COLO668 (cell line): ENCODE results near the gene TRMT10B.
A peak's percentile ranks its signal among the peaks of the same experiment; 100 is the strongest.
"Not testable (repeated sequence)": the region's sequence is repeated elsewhere in the genome, so short reads cannot be mapped to it uniquely, and the experiment has no call there.

Experiments used
- DNase-seq: peaks from one replicate; lab custom pipeline; 2025; ENCODE audit not compliant: unreplicated experiment; lab: John Stamatoyannopoulos, UW

Gene TRMT10B

DNA sequence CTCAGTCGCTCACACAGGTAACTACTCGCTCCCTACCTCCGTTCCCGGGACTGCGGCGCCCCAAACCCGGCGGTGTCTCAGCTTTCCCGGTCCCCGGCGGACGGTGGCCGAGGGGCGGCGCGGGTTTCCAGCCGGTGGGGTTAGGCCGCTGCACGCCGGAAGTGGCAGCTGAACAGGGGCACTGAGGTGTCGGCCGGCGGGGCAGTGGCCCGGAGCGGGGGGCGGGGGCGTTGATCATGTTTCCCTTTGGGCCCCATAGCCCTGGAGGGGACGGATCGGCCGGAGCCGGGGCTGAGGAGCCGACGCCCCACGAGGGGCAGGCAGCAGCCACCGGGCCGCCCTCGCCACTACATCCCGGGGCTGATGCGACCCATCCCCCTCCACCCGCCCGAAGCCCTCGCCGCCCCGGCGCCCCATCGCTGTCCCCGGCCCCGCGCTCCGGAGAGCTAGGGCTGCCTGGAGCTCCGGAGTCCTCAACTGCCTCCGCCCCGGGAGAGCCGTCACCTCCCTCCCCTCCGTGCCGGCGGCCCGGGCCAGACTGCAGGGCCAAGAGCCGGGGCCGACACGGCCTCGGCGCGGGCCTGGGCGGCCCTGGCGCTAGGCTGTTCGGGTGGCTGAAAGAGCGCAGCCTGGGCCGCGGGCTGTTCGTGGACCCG is 47.2 kb downstream of the TRMT10B start, which contains the start of gene DCAF10:
DCAF10 (plus strand) TSS at position 167 of the 656 bp plus-strand sequence; CDS start at position 237, 70 bp downstream.
- peak; percentile 91 for DNase-seq

DNA sequence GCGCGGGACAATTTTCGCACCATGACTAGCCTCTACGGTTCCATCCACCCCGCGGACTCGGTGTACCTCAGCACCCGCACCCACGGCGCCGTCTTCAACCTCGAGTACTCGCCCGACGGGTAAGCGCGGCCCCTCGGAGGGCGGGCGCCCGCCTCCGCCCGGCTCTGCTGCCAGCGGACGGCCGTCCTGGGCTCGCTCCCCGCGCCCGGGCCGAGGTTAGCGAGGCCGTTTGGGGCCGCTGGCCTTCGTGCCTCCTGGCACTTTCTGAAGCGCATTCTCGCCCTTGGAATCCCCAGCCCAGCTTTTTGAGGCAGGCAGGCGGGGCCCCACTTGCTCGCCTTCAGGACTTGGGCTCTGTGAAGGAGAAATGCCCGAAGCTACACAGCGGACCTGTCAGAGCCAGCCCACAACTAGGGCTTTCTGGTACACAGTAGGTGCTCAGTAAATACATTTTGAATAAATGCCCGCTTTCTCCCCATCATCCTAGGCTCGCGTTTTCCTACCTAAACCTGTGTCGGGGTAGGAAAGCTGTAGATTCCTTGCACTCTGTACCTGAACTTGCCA is 47.8 kb downstream of the TRMT10B start:
- DNase-seq, result peak; percentile 63

DNA sequence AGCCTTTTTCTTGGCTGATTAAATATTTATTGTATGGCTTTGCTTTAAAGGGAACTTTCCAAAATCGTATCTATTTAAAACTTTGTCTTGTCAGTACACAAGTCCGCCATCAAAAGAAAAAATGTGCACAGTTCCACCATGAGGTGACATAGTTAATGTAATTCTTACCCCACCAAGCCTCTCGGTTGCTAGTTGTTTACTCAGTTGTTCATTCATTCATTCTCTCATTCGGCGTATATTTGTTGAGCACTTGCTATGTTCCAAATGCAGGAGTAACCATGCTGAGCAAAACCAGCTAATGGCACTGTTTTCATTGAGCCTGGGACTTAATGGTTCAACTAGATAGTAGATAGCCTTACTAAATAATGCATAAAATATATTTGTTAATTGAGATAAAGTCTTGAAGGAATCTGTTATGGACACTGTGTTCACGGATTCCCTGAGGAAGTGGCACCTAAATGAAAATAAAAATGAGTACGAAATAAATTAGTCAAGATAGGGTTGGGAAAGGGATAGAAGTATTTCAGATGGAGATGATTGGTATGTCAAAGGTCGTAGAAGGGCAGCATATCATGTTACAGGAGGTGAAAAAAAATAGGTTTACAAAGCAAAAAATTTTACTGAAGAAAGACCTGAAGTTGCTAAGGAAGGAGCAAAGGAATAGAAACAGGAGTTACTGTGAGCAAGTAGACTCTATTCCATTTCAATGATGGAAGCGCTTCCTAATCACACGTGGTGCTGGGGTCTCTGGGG is 48.5 kb downstream of the TRMT10B start:
- DNase-seq, result no peak

DNA sequence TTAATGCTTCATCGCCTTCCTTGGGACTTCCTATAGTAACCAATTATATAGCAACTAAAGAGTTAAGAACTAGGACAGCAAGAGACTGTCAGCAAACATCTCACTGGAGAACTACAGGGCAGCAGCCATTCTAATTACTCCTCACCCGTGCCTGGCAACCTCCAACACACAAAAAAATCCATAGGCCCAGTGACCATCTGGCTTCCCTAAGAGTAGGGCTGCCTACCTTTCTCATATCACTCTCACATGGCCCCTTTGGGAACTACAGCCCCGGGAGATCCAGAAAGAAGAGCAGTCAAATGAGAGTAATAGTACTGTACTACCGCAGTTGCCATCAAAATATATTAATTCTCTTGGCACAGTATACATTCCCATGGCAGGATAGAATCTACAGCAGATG is 52.7 kb downstream of the TRMT10B start:
- no peak for DNase-seq

DNA sequence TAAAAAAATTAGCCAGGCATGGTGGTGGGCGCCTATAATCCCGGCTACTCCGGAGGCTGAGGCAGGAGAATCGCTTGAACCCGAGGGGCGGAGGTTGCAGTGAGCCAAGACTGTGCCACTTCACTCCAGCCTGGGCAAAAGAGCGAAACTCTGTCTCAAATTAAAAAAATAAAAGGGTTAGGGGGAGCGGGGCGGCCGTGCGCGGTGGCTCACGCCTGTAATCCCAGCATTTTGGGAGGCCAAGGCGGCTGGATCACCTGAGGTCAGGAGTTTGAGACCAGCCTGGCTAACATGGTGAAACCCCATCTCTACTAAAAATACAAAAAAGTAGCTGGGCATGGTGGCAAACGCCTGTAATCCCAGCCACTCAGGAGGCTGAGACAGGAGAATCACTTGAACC is 56.1 kb downstream of the TRMT10B start:
- not testable (repeated sequence) for DNase-seq

DNA sequence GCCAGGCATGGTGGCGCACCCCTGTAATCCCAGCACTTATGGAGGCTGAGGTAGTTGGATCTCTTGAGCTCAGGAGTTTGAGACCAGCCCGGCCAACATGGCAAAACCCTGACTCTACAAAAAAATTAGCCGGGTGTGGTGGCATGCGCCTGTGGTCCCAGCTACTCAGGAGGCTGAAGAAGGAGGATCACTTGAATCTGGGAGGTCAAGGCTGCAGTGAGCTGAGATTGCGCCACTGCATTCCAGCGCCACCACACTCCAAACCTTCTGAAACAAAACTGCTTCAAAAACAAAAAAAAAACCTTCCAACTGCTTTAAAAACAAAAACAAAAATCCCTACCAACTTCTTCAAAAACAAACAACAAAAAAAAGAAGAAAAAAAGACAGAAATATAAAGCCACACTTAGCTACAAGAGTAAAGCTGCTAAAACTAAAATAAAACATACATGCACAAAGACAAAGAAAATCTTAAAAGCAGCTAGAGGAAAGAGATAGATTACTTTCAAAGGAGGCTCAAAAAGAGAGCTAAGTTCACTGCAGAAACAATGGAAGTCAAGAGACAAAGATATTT is 58.4 kb downstream of the TRMT10B start:
- DNase-seq, result no peak

DNA sequence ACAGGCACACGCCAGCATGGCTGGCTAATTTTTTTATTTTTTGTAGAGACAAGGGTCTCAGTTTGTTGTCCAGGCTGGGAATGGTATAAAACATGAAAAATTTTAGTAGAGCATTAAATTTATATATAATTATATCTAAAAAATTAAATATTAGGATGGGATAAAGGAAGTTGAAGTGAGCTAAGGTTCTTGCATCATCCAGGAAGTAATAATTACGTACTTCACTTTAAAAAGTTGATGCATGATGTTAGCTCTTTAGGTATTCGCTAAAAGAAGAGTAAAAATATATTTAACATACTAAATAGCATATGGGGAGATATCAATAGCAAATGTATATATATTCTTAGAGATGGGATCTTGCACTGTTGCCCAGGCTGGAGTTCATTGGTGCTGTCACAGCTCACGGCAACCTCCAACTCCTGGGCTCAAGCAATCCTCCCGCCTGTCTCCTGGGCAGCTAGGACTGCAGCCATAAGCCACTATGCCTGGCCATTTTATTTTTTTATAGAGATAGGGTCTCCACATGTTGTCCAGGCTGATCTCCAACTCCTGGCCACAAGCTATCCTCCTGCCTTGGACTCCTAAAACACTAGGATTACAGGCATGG is 59.3 kb downstream of the TRMT10B start:
- DNase-seq, result no peak

DNA sequence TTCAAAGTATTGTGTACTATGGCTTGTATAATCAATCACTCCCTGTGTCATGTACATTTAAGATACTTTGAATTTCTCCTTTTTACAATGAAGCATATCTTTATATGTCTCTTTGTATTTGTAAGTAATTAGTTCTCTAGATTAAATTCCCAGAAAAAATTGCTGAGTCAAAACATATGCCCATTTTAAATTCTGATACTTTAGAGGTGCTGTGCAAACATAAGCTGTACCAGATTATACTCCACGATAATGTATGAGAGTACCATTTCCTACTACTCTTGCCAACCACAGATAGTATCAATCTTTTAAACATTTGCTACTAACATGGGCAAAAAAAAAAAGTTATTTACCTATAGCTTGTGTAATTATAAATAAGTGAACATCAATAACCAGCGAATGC is 65.2 kb downstream of the TRMT10B start:
- DNase-seq, result no peak

DNA sequence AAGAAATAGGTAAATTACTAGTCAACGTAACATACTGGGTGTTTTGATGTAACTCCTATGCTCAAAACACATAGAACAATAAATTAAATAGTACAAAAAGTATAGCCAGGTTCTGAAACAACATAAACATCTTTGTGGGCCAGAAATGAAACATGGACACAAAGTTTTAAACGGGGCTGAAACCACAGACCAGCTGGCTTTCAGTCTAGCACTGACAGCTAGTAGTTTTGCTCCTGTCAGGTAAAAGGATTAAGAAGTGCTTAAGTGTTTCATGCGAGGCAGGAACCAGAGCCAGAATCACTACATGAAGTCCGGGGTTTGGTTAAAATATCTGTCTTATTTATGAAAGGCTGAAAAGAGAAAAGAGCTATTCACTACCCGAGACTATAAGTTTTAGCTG is 66.5 kb downstream of the TRMT10B start:
- no peak for DNase-seq

DNA sequence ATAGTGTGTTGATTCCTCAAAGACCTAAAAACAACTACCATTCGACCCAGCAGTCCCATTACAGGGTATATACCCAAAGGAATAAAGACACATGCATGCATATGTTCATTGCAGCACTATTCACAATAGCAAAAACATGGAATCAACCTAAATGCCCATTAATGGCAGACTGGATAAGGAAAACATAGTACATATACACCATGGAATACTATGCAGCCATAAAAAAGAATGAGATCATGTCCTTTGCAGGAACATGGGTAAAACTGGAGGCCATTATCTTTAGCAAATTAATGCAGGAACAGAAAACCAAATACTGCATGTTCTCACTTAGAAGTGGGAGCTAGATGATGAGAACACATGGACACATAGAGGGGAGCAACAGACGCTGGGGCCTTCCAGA is 71.6 kb downstream of the TRMT10B start:
- DNase-seq, result not testable (repeated sequence)

DNA sequence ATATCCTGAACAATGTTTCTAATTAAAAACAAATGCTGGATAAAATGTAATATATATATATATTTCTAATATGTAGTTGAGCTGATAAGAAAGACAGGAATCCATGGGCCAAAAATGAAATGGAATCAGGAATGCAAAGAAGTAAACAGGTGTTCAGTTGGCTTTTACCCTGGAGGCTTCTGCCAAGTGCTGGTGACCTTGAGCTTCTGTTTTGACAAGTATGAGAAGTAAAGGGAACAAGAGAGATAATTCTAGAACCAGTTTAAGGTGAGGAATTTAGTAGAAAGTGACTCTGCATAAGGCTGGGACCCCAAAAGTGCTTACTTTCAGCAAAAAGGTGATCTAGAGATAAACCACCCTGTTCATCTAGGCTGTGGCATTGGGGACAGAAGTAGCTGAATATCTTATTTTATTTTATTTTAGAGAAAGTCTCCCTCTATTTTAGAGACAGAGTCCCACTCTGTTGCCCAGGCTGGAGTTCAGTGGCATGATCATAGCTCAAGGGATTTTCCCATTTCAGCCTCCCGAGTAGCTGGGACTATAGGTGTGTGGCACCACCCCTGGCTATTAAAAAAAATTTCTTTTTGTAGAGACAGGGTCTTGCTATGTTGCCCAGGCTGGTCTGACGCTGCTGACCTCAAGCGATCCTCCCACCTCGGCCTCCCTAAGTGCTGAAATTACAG is 74.0 kb downstream of the TRMT10B start:
- no peak for DNase-seq
